GM18505 (cell line): ENCODE measurements around the gene RRP8.

Source experiments
- ATAC-seq: cut with Tn5 transposase; IDR thresholded peaks from one replicate; pipeline ENCODE4 v1.9.1; 2021; ENCODE audit not compliant: unreplicated experiment
- POLR2A ChIP-seq: IDR thresholded peaks from 4 replicates; pipeline ENCODE4 v1.6.1; 2011; ENCODE audit warnings: borderline replicate concordance; ENCODE audit not compliant: insufficient read depth, insufficient read length; ENCODE audit errors: extremely low read depth

RRP8 gene

GRCh38 chr11:6618117-6619003 is 14.9 kb upstream of the RRP8 start:
- peak; percentile 22 for TF ChIP-seq POLR2A
- no peak for ATAC-seq

GRCh38 chr11:6617315-6617781 is 13.9 kb upstream of the RRP8 start:
- no peak for ATAC-seq
- no peak for TF ChIP-seq POLR2A

GRCh38 chr11:6616596-6617250 is 13.3 kb upstream of the RRP8 start:
- no peak for ATAC-seq
- TF ChIP-seq POLR2A: no peak

GRCh38 chr11:6615882-6616585 is 12.6 kb upstream of the RRP8 start:
- ATAC-seq: no peak

GRCh38 chr11:6615046-6615445 is 11.6 kb upstream of the RRP8 start:
- no peak for TF ChIP-seq POLR2A
- no peak for ATAC-seq

More at GRCh38 chr11:6615882-6616585, 12.6 kb upstream of the RRP8 start:
- TF ChIP-seq POLR2A: no peak

GRCh38 chr11:6614446-6614845 is 11.0 kb upstream of the RRP8 start:
- ATAC-seq: no peak
- no peak for TF ChIP-seq POLR2A

GRCh38 chr11:6613496-6613895 is 10.1 kb upstream of the RRP8 start:
- no peak for TF ChIP-seq POLR2A

GRCh38 chr11:6612213-6613041 is 9.0 kb upstream of the RRP8 start, which contains the start of gene TAF10:
Gene TAF10 (minus strand): TSS chr11:6612216. CDS start chr11:6612189, 27 bp downstream.
- peak; percentile 97 for TF ChIP-seq POLR2A
- ATAC-seq: peak; percentile 86

More at GRCh38 chr11:6613496-6613895, 10.1 kb upstream of the RRP8 start:
- no peak for ATAC-seq

GRCh38 chr11:6611963-6612212 is 8.5 kb upstream of the RRP8 start:
- peak; percentile 20 for ATAC-seq
- no peak for TF ChIP-seq POLR2A

- no peak for TF ChIP-seq POLR2A
- no peak for ATAC-seq
Measured at GRCh38 chr11:6611092-6611962, 7.9 kb upstream of the RRP8 start.

- TF ChIP-seq POLR2A: no peak
- ATAC-seq: no peak
Measured at GRCh38 chr11:6610591-6610990, 7.2 kb upstream of the RRP8 start.

- no peak for TF ChIP-seq POLR2A
- no peak for ATAC-seq
Measured at GRCh38 chr11:6609502-6610015, 6.1 kb upstream of the RRP8 start.

GRCh38 chr11:6608726-6609501 is 5.5 kb upstream of the RRP8 start:
- TF ChIP-seq POLR2A: no peak
- no peak for ATAC-seq
